ENCODE measurements around the gene CAP1. TPM values are rescaled to one million over a fixed set of nuclear protein-coding genes. Genes with fewer than 3 reads are reported as not detected.

Gene CAP1
- total and polyA plus RNA-seq, 4 donors = 209 to 493 (median 321) TPM

DNA sequence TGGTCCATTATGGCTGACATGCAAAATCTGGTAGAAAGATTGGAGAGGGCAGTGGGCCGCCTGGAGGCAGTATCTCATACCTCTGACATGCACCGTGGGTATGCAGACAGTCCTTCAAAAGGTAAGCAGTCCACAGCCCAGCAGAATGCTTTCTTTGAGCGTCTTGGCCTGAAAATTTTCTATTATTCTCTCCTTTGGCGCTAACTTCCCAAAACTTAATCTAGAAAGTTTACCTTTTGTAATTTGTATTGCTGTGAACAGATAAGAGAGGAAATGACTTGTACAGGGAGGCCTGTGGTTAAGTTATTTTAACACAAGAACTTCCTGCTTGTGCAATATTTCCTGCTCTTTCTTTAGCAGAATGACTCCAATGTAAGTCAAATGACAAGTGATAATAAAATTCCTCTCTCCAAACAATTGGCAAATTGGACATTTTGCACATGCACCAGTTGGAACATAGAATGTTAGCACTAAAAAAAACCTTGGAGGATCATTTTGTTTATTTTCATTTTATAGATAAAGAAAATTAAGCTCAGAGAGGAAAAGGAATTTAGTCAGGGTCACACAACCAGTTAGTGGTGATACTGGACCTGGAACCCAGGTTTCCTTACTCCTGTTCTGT lies 18.9 kb downstream of the CAP1 start:
- peaks cover 16% of the 10 kb centered on the region in 2 donors for H3K36me3 ChIP-seq (ENCODE audit: control insufficient read depth in 1 of 2, insufficient read depth in 2 of 2, low read length in 1 of 2)
- H3K9me3 ChIP-seq (ENCODE audit: control insufficient read depth, low read length) = no peaks in the 10 kb centered on the region
- intact Hi-C loops (cut with DNase I) = no loop called here
- H3K4me3 ChIP-seq (ENCODE audit: low read length in 2 of 2) = no peak overlapping the region
- H3K27ac ChIP-seq (ENCODE audit: low read depth in 1 of 2, low read length in 2 of 2) = peak overlapping the region in 1 of 2 donors; percentile 51
- ATAC-seq (ENCODE audit: low FRiP score) (no peak), DNase-seq (no peak)
- H3K4me1 ChIP-seq (ENCODE audit: control insufficient read depth in 1 of 2, insufficient read depth in 2 of 2, low read length in 2 of 2) = peaks cover 8 to 10% of the 10 kb centered on the region in 2 donors
- no peaks in the 10 kb centered on the region for H3K27me3 ChIP-seq (ENCODE audit: control insufficient read depth in 1 of 2, insufficient read depth in 2 of 2, low read length in 1 of 2)
- WGBS, 2 donors = 55 to 62% methylated on average over 4 of the region's 4 CpGs

DNA sequence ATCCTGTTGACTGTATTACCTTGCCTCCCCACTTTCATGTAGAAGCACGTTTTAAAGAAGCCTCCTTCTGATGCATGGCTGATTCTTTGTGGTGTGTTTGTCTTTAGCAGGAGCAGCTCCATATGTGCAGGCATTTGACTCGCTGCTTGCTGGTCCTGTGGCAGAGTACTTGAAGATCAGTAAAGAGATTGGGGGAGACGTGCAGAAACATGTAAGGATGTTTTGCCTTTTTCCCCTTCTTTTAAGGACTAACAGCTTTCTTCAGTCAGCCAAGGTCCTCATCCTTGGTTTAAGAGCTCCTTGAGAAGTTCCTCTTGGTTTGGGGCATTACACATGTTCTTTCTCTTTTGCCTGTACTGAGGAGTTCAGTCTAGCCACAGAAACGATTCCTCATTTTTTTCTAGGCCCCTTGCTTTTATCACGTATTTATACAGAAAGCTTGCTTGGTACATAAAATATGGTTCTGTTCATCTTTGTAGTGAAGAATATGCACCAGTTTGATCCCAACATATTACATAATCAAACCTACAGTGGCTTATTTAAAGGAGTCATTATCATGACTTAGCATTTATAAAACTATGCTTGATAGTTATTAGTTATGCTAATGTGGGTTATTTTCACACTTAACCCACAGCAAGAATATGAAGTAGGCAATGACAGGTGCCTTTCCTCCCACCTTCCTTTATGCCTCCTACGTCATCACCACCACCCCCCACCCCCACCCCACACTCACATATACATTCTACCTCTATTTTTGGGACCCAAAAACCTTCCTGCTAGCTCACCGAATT lies 19.6 kb downstream of the CAP1 start:
- H3K4me1 ChIP-seq (ENCODE audit: control insufficient read depth in 1 of 2, insufficient read depth in 2 of 2, low read length in 2 of 2) = peaks cover 8% of the 10 kb centered on the region in 2 donors
- intact Hi-C loops (cut with DNase I) = no loop called here

DNA sequence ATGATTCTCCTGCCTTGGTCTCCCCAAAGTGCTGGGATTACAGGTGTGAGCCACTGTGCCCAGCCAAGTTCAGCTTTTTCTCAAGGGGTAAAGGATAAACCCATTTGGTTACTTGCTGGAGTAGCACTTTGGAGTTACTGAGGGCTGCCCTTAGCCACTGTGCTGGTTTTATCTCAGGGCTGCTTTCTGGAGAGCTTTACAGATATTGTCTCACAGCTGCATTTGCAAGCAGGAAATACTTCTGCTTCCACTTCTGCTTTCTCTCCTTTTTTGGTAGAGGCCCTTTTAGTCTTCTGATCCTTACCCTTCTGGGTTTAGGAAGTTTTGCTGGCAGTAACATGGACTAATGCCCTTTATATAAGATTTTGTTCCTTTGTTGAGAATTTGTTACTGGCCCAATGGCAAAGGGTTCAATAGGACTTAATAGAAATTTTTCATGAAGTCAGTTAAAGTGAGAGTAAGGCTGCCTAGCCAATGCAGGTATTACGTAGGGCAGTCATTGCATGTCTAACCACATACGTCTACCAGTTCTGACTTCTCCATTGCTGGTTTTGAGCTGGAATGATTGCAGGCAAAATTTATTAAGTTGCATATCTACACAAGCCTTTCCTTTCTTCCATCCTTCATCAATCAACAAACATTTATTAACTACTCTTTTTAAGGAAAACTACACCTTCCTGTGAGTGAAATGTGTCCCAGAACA lies 24.4 kb downstream of the CAP1 start:
- Histone ChIP-seq H3K4me3 (ENCODE audit: low read length in 2 of 2) (no peak overlapping the region), H3K4me1 (ENCODE audit: control insufficient read depth in 1 of 2, insufficient read depth in 2 of 2, low read length in 2 of 2) (no peaks in the 10 kb centered on the region), H3K27ac (ENCODE audit: low read depth in 1 of 2, low read length in 2 of 2) (no peak overlapping the region), H3K27me3 (ENCODE audit: control insufficient read depth in 1 of 2, insufficient read depth in 2 of 2, low read length in 1 of 2) (no peaks in the 10 kb centered on the region), H3K9me3 (ENCODE audit: control insufficient read depth, low read length) (no peaks in the 10 kb centered on the region), H3K36me3 (ENCODE audit: control insufficient read depth in 1 of 2, insufficient read depth in 2 of 2, low read length in 1 of 2) (peaks cover 27 to 29% of the 10 kb centered on the region in 2 donors)
- WGBS, 2 donors = 83 to 85% methylated on average over 2 of the region's 2 CpGs
- DNase-seq (no peak), ATAC-seq (ENCODE audit: low FRiP score) (no peak)
- intact Hi-C loops (cut with DNase I) = no loop called here

More for the DNA sequence above, 19.6 kb downstream of the CAP1 start:
- no peaks in the 10 kb centered on the region for H3K27me3 ChIP-seq (ENCODE audit: control insufficient read depth in 1 of 2, insufficient read depth in 2 of 2, low read length in 1 of 2)
- DNase-seq (no peak), ATAC-seq (ENCODE audit: low FRiP score) (no peak)
- no peaks in the 10 kb centered on the region for H3K9me3 ChIP-seq (ENCODE audit: control insufficient read depth, low read length)
- WGBS, 2 donors = 49 to 54% methylated on average over 7 of the region's 7 CpGs
- H3K36me3 ChIP-seq (ENCODE audit: control insufficient read depth in 1 of 2, insufficient read depth in 2 of 2, low read length in 1 of 2) = peaks cover 21 to 22% of the 10 kb centered on the region in 2 donors
- H3K4me3 ChIP-seq (ENCODE audit: low read length in 2 of 2) = no peak overlapping the region
- peak overlapping the region in 1 of 2 donors; percentile 51 for H3K27ac ChIP-seq (ENCODE audit: low read depth in 1 of 2, low read length in 2 of 2)

DNA sequence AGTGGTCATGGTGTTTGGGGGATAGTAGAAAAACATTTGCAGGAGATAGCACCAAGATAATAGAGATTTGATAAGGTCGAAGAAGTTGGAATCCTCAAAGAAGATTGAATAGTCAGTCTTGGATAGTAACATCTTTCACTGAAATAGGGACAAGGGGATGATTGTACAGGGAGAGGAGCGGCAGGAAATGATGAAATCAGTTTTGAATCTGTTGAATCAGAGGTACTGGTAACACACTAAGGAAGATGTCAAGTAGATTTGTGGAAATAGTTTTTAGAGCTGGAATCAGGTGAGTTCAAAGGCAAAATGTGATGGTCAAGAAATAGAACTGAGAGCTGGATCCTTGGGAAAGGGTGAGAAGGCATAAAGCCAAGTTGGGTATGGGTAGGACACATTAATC lies 26.5 kb downstream of the CAP1 start:
- WGBS, 2 donors = 87% methylated on average over 2 of the region's 2 CpGs
- intact Hi-C loops (cut with DNase I) = no loop called here
- no peak overlapping the region for H3K27ac ChIP-seq (ENCODE audit: low read depth in 1 of 2, low read length in 2 of 2)
- no peaks in the 10 kb centered on the region for H3K9me3 ChIP-seq (ENCODE audit: control insufficient read depth, low read length)
- H3K36me3 ChIP-seq (ENCODE audit: control insufficient read depth in 1 of 2, insufficient read depth in 2 of 2, low read length in 1 of 2) = peaks cover 25 to 33% of the 10 kb centered on the region in 2 donors
- DNase-seq = no peak
- no peak overlapping the region for H3K4me3 ChIP-seq (ENCODE audit: low read length in 2 of 2)
- no peaks in the 10 kb centered on the region for H3K27me3 ChIP-seq (ENCODE audit: control insufficient read depth in 1 of 2, insufficient read depth in 2 of 2, low read length in 1 of 2)
- ATAC-seq (ENCODE audit: low FRiP score) = no peak
- no peaks in the 10 kb centered on the region for H3K4me1 ChIP-seq (ENCODE audit: control insufficient read depth in 1 of 2, insufficient read depth in 2 of 2, low read length in 2 of 2)

DNA sequence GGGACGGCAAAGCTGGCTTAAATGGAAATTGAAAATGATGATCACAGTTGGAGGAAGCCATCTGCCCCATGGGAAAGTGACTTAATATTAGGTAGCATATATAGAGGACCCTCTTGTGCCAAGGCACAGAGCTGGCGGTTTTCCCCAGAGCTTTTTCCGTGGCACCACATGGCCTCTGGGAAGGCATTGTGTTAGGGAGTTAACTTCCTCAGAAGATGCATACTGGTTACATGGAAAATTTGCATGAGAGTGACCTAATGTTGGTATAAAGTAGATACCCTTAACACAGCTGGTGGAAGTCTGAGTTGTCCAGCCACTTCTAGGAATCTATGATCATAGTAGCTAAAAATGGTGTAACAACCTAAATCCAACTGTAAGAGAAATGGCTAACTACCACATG lies 27.3 kb downstream of the CAP1 start:
- no peak for DNase-seq
- 75% methylated on average over 3 of the region's 3 CpGs for WGBS, 2 donors
- intact Hi-C loops (cut with DNase I) = no loop called here
- Histone ChIP-seq H3K4me3 (ENCODE audit: low read length in 2 of 2) (no peak overlapping the region), H3K36me3 (ENCODE audit: control insufficient read depth in 1 of 2, insufficient read depth in 2 of 2, low read length in 1 of 2) (peaks cover 25 to 35% of the 10 kb centered on the region in 2 donors), H3K27ac (ENCODE audit: low read depth in 1 of 2, low read length in 2 of 2) (no peak overlapping the region), H3K27me3 (ENCODE audit: control insufficient read depth in 1 of 2, insufficient read depth in 2 of 2, low read length in 1 of 2) (no peaks in the 10 kb centered on the region), H3K9me3 (ENCODE audit: control insufficient read depth, low read length) (no peaks in the 10 kb centered on the region), H3K4me1 (ENCODE audit: control insufficient read depth in 1 of 2, insufficient read depth in 2 of 2, low read length in 2 of 2) (no peaks in the 10 kb centered on the region)
- no peak for ATAC-seq (ENCODE audit: low FRiP score)

DNA sequence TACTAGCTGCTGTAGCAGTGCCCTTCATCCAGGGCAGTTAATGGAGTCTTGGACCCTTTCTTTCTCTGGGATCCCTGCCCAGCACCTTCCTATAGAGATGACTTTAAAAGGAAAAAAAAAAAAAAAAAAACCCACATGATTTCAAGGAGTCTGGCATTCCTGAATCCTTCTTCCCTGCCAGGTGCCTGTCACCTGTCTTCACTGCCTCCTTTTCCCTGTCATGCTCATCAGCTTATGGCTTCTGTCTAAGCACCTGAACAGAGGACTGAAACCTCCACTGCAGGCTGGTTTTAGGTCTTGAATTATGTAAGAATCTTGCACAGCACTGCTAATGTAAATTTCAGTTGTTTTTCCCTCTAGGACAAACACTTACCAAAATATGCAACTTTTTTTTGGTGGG lies 31.6 kb downstream of the CAP1 start:
- Histone ChIP-seq H3K4me1 (ENCODE audit: control insufficient read depth in 1 of 2, insufficient read depth in 2 of 2, low read length in 2 of 2) (no peaks in the 10 kb centered on the region), H3K27ac (ENCODE audit: low read depth in 1 of 2, low read length in 2 of 2) (no peak overlapping the region), H3K27me3 (ENCODE audit: control insufficient read depth in 1 of 2, insufficient read depth in 2 of 2, low read length in 1 of 2) (no peaks in the 10 kb centered on the region), H3K36me3 (ENCODE audit: control insufficient read depth in 1 of 2, insufficient read depth in 2 of 2, low read length in 1 of 2) (peaks cover 18 to 27% of the 10 kb centered on the region in 2 donors), H3K9me3 (ENCODE audit: control insufficient read depth, low read length) (no peaks in the 10 kb centered on the region), H3K4me3 (ENCODE audit: low read length in 2 of 2) (no peak overlapping the region)
- DNase-seq = no peak
- intact Hi-C loops (cut with DNase I) = no loop called here
- ATAC-seq (ENCODE audit: low FRiP score) = no peak

DNA sequence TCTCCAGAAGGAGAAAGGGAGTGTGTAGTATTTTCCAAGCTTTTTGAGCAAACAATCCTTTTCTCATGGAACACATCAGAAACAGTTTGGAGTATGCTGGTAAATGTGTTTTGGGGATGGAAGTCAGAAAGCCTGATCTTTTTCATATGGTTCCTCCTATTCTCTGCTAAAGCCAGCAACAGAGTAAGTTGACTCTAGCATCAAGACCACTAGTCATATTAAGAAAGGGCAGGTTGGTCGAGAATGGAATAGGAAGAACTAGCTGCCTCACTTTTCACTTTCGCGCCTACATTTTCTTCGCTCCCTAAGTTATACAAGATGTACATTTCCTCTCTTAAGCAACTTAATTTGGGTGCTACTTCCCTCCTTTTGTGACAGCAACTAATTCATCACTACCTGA lies 32.5 kb downstream of the CAP1 start:
- intact Hi-C loops (cut with DNase I) = no loop called here
- Histone ChIP-seq H3K27ac (ENCODE audit: low read depth in 1 of 2, low read length in 2 of 2) (no peak overlapping the region), H3K27me3 (ENCODE audit: control insufficient read depth in 1 of 2, insufficient read depth in 2 of 2, low read length in 1 of 2) (no peaks in the 10 kb centered on the region), H3K4me1 (ENCODE audit: control insufficient read depth in 1 of 2, insufficient read depth in 2 of 2, low read length in 2 of 2) (no peaks in the 10 kb centered on the region), H3K9me3 (ENCODE audit: control insufficient read depth, low read length) (no peaks in the 10 kb centered on the region), H3K36me3 (ENCODE audit: control insufficient read depth in 1 of 2, insufficient read depth in 2 of 2, low read length in 1 of 2) (peaks cover 18 to 19% of the 10 kb centered on the region in 2 donors), H3K4me3 (ENCODE audit: low read length in 2 of 2) (no peak overlapping the region)
- ATAC-seq (ENCODE audit: low FRiP score) (no peak), DNase-seq (no peak)
- 88 to 89% methylated on average over 4 of the region's 4 CpGs for WGBS, 2 donors

DNA sequence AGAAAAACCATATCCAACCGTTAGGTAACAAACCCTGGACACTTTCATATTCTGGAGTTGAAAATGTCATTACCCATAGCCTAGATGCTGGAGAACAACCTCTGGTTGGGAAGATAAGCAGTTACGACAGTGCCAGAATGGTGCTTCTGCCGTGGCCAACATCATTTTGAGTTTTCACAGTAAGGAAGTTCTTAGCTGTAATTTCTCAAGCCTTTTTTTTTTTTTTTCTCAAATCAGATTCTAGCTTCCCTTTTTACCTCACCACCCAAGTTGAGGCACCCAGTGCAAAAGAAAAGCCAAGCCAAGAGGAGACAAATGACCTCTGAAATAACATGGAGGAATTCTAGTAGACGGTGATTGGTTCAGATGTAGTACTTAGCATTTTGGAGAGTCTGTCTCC lies 34.7 kb downstream of the CAP1 start:
- intact Hi-C loops (cut with DNase I) = no loop called here

More for the DNA sequence above, 34.7 kb downstream of the CAP1 start:
- Histone ChIP-seq H3K4me1 (ENCODE audit: control insufficient read depth in 1 of 2, insufficient read depth in 2 of 2, low read length in 2 of 2) (no peaks in the 10 kb centered on the region), H3K4me3 (ENCODE audit: low read length in 2 of 2) (no peak overlapping the region), H3K36me3 (ENCODE audit: control insufficient read depth in 1 of 2, insufficient read depth in 2 of 2, low read length in 1 of 2) (peaks cover 11 to 17% of the 10 kb centered on the region in 2 donors), H3K9me3 (ENCODE audit: control insufficient read depth, low read length) (no peaks in the 10 kb centered on the region), H3K27me3 (ENCODE audit: control insufficient read depth in 1 of 2, insufficient read depth in 2 of 2, low read length in 1 of 2) (no peaks in the 10 kb centered on the region), H3K27ac (ENCODE audit: low read depth in 1 of 2, low read length in 2 of 2) (no peak overlapping the region)
- no peak for DNase-seq
- 80 to 86% methylated on average over 4 of the region's 4 CpGs for WGBS, 2 donors
- no peak for ATAC-seq (ENCODE audit: low FRiP score)

All from aorta (tissue), 5 donors.